ENCODE results near the gene NFKBIB. TPM values are rescaled to one million over a fixed set of nuclear protein-coding genes. Genes with fewer than 3 reads are reported as not detected.

The NFKBIB gene, protein sequence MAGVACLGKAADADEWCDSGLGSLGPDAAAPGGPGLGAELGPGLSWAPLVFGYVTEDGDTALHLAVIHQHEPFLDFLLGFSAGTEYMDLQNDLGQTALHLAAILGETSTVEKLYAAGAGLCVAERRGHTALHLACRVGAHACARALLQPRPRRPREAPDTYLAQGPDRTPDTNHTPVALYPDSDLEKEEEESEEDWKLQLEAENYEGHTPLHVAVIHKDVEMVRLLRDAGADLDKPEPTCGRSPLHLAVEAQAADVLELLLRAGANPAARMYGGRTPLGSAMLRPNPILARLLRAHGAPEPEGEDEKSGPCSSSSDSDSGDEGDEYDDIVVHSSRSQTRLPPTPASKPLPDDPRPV
- total RNA-seq (2022; extraction: Qiagen RNA extraction; ENCODE audit: low read depth), result 67.8 to 124 TPM (median 98.4 TPM) in 5 replicates

DNA sequence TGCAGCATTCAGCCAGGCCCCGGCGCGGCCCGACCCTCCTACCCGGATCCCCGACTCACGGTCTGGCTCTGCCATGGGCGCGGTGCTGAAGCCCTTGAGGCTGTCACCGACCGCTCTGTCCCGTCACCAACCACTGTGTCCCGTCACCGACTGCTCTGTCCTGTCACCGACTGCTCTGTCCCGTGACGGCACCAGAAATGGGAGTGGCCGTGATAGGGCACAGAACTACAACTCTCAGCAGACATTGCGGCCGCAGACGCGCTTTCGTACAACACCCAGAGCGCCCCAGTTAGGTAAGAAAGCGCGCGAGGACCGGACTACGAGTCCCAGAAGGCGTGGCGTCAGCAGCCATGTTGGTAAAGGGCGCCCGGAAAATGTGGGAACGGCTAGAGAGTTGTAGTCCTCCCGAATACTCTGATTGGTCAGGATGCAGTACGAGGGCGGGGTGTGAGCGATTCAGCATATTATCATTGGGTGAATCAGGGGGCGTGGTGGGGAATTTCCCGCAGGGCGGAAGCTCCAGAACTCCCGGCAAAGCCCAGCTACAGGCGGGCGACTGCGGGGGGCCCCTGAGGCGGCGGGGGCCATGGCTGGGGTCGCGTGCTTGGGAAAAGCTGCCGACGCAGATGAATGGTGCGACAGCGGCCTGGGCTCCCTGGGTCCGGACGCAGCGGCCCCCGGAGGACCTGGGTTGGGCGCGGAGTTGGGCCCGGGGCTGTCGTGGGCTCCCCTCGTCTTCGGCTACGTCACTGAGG lies at the start of gene NFKBIB, which contains the start of gene SIRT2:
Gene NFKBIB (plus strand): TSS at position 523 of the 755 bp plus-strand sequence. CDS start 64 bp downstream, at position 587.
Gene SIRT2 (minus strand): TSS at position 172 of the 755 bp plus-strand sequence. CDS start 97 bp downstream, at position 75.

DNA sequence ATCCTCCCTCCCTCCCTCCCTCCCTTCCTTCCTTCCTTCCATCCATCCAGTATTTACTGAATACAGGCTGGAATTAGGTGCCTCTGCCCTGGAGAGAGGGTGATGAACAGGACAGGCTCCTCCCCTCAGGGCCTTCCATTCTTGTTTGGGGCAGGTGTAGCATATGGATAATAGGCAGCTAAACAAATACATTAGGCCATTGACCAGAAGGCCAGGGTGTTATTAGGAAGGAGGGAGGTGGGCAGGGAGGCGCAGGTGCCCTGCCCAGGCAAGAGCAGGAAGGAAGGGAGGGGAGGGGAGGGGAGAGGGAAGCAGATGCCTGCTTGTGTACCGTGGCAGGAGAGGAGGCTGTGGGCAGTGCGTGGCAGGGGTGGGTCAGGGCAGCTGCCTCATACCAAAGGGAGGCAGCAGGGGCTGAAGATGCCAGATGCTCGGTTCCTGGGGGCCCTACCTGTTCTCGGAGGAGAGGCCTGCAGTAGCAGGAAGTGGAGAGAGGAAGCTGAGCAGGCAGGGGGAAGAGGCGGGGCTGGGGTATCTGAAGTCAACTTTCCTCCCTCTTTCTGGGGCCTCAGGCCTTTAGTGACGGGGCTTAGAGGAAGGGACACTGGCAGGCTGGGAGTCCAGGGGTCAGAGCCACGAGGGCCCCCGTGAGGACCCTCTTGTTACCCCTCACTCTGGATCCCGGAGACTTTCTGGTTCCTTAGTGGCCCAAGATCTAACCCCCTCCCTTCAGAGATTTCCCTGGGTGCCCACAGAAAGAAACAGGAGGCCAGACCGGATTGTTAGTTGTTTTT lies 21.8 kb upstream of the NFKBIB start, which contains the start of gene RINL:
Gene RINL (minus strand): TSS at position 495 of the 794 bp plus-strand sequence. CDS start 1,533 bp downstream, outside the sequence.

DNA sequence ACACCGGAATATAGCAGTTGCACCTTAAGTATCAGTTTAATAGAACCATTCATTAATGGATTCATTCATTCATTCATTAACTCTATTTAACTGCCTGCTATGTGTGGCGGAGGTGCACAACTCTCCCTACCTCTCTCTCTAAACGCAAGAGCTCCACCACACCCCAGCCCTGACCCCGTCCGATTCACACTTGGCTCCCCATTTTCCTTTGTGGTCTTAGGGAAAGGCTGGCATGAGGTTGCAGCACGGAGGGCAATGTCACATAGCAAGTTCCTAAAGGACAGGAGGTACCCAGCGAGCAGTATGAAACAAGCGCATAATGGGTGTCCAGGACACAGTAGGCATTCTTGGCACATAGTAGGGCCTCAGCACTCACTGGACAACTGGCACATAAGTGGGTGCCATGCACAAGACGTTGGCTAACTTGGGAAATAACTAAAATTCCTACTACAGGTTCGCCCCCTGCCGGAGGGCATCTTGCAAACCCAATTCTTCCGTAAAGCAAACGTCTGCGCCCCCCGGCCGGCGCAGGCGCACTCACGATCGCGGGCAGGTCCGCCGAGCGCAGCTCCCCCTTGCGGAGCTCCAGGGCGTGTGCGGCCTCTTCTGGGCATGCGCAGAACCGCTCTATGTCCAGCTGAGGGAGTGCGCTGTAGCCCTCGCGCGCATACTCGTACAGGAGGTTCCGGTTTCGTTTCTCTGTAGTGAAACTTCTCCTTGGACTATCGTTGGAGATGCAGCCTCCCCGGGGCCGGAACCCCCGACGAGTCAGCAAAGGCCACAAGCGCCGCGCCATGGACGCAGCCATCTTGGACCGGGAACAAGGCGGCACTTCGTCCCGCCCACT lies 30.4 kb downstream of the NFKBIB start, which contains the start of gene SARS2:
Gene SARS2 (minus strand): TSS at position 835 of the 847 bp plus-strand sequence. CDS start 27 bp downstream, at position 808.

DNA sequence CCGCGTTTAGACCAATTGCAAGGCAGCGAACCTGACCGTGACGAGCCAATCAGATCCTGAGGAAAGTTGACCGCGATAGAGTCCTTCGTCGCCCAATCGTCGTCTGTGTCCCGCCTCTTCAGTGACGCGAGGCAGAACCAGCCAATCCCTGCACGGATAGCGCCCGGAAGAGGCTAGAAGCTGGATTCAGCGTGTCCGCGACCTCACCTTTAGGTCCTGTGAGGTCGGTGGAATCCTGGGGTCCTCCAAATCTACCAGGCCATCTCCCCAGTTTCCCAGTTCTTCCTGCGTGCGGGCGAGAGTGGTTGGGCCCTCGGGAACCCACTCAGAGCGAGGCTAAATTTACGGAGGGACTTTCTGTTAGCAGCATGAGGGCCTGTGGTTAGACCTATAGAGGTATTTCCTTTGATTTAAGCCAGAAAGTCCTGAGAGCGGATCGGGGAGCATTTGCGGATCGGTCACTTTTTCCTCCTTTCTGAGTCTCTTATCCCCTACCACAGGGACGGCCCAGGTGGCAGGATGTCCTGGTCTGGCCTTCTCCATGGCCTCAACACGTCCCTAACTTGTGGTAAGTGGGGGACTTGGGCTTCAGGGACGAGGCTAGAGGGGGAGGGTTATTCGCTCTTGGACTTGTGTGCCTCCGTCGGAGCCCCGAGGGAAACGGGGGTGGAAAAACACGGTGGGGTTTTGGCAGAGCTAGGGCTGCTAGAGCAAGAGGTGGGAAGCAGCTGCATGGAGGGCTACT lies 31.2 kb downstream of the NFKBIB start, which contains the start of gene MRPS12:
Gene MRPS12 (plus strand): TSS at position 169 of the 745 bp plus-strand sequence. CDS start 351 bp downstream, at position 520.

Other genes with a start within 250 kb of the NFKBIB start
- gene CAPN12, start 155.5 kb upstream of the NFKBIB start, total RNA-seq (2022; extraction: Qiagen RNA extraction; ENCODE audit: low read depth), result 5.2 to 7.0 TPM (median 6.0 TPM) in 5 replicates
- 0.36 to 0.44 TPM in 2 of 5 replicates, not detected in the others for gene LGALS7, start 126.5 kb upstream of the NFKBIB start, total RNA-seq (2022; extraction: Qiagen RNA extraction; ENCODE audit: low read depth)
- 0.44 to 0.51 TPM in 2 of 5 replicates, not detected in the others for gene LGALS7B, start 110.8 kb upstream of the NFKBIB start, total RNA-seq (2022; extraction: Qiagen RNA extraction; ENCODE audit: low read depth)
- gene LGALS4, start 87.0 kb upstream of the NFKBIB start, total RNA-seq (2022; extraction: Qiagen RNA extraction; ENCODE audit: low read depth), result 0.35 to 1.9 TPM (median 0.63 TPM) in 5 replicates
- gene ECH1, start 68.2 kb upstream of the NFKBIB start, total RNA-seq (2022; extraction: Qiagen RNA extraction; ENCODE audit: low read depth), result 259 to 407 TPM (median 281 TPM) in 5 replicates
- gene HNRNPL, start 50.0 kb upstream of the NFKBIB start, total RNA-seq (2022; extraction: Qiagen RNA extraction; ENCODE audit: low read depth), result 359 to 423 TPM (median 403 TPM) in 5 replicates
- gene RINL, start 21.7 kb upstream of the NFKBIB start, total RNA-seq (2022; extraction: Qiagen RNA extraction; ENCODE audit: low read depth), result 2.2 to 3.9 TPM (median 2.7 TPM) in 5 replicates
- gene SIRT2, start 351 bp upstream of the NFKBIB start, total RNA-seq (2022; extraction: Qiagen RNA extraction; ENCODE audit: low read depth), result 32.4 to 40.9 TPM (median 34.5 TPM) in 5 replicates
- 0.38 to 1.5 TPM (median 0.63 TPM) in 5 replicates for gene CCER2, start 12.2 kb downstream of the NFKBIB start, total RNA-seq (2022; extraction: Qiagen RNA extraction; ENCODE audit: low read depth)
- gene SARS2, start 30.8 kb downstream of the NFKBIB start, total RNA-seq (2022; extraction: Qiagen RNA extraction; ENCODE audit: low read depth), result 45.3 to 63.5 TPM (median 55.5 TPM) in 5 replicates
- 219 to 320 TPM (median 270 TPM) in 5 replicates for gene MRPS12, start 31.0 kb downstream of the NFKBIB start, total RNA-seq (2022; extraction: Qiagen RNA extraction; ENCODE audit: low read depth)
- gene FBXO17, start 75.8 kb downstream of the NFKBIB start, total RNA-seq (2022; extraction: Qiagen RNA extraction; ENCODE audit: low read depth), result 73.0 to 93.5 TPM (median 86.8 TPM) in 5 replicates
- gene FBXO27, start 132.6 kb downstream of the NFKBIB start, total RNA-seq (2022; extraction: Qiagen RNA extraction; ENCODE audit: low read depth), result 4.5 to 7.7 TPM (median 6.0 TPM) in 5 replicates
- 0.09 to 0.23 TPM (median 0.16 TPM) in 4 of 5 replicates, not detected in the other for gene ACP7, start 184.4 kb downstream of the NFKBIB start, total RNA-seq (2022; extraction: Qiagen RNA extraction; ENCODE audit: low read depth)
- gene PAK4, start 225.8 kb downstream of the NFKBIB start, total RNA-seq (2022; extraction: Qiagen RNA extraction; ENCODE audit: low read depth), result 85.3 to 143 TPM (median 108 TPM) in 5 replicates